Measurements from ENCODE around the gene KLHL29. TPM values are rescaled to one million over a fixed set of nuclear protein-coding genes. Genes with fewer than 3 reads are reported as not detected.

Gene KLHL29
- total RNA-seq, 1 donor from 2014 or later, result 5.5 TPM

DNA sequence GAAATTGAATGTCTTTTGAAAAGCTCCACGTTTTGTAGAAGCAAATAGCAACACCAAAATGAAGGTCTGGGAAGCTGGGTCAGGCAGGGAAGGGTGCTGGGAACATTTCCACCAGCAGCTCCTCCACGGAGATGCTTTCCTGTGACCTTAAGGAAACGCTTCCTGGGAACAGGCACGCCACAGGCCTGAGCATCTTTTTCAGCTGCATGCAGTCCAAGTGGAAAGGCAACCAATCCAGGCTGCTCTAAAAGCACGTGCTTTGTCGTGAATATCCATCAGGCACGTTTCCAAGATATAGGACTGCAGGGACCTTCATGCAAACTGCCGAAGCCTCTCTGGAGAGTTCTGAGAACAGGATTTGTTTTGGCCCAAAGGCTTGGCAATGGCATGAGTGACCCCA is 109.3 kb downstream of the KLHL29 start:
- Histone ChIP-seq H3K27ac (ENCODE audit: low read depth, low read length) (no peak overlapping the region), H3K9ac (ENCODE audit: low read length) (no peak overlapping the region), H4K20me1 (ENCODE audit: insufficient read depth, low read length) (peaks cover 32% of the 10 kb centered on the region), H3K4me1 (ENCODE audit: insufficient read depth, low read length) (peaks cover 16% of the 10 kb centered on the region), H3K9me3 (ENCODE audit: insufficient read depth, low read depth, low read length) (no peaks in the 10 kb centered on the region), H2AFZ (ENCODE audit: low read depth, low read length) (no peak overlapping the region), H3K36me3 (ENCODE audit: insufficient read depth, low read length) (no peaks in the 10 kb centered on the region), H3K79me2 (ENCODE audit: insufficient read depth, low read length) (no peaks in the 10 kb centered on the region), H3K4me3 (ENCODE audit: insufficient read depth, low read depth, low read length) (no peak overlapping the region), H3K27me3 (ENCODE audit: insufficient read depth, low read length) (peaks cover 44% of the 10 kb centered on the region), H3K4me2 (ENCODE audit: low read length) (no peak overlapping the region)
- H3K27me3 Mint-ChIP-seq (ENCODE audit: low read depth, unreplicated experiment), result peaks cover 94% of the 10 kb centered on the region
- peaks cover 3% of the 10 kb centered on the region for H3K9me3 Mint-ChIP-seq (ENCODE audit: unreplicated experiment)
- H3K36me3 Mint-ChIP-seq (ENCODE audit: low read depth, unreplicated experiment), result peaks cover 8% of the 10 kb centered on the region
- peaks cover 12% of the 10 kb centered on the region for H3K4me1 Mint-ChIP-seq (ENCODE audit: low read depth, unreplicated experiment)
- FAIRE-seq (no peak), DNase-seq (ENCODE audit: low read depth) (no peak)
- TF ChIP-seq, protein P1, sequence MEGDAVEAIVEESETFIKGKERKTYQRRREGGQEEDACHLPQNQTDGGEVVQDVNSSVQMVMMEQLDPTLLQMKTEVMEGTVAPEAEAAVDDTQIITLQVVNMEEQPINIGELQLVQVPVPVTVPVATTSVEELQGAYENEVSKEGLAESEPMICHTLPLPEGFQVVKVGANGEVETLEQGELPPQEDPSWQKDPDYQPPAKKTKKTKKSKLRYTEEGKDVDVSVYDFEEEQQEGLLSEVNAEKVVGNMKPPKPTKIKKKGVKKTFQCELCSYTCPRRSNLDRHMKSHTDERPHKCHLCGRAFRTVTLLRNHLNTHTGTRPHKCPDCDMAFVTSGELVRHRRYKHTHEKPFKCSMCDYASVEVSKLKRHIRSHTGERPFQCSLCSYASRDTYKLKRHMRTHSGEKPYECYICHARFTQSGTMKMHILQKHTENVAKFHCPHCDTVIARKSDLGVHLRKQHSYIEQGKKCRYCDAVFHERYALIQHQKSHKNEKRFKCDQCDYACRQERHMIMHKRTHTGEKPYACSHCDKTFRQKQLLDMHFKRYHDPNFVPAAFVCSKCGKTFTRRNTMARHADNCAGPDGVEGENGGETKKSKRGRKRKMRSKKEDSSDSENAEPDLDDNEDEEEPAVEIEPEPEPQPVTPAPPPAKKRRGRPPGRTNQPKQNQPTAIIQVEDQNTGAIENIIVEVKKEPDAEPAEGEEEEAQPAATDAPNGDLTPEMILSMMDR (IDR thresholded peaks at IDR 0.05; ENCODE audit: insufficient read depth, low read depth, low read length), result no peak
- TF ChIP-seq EZH2 (IDR thresholded peaks at IDR 0.05; ENCODE audit: insufficient read depth, low read length), result no peak
- no peak overlapping the region for H3K4me3 Mint-ChIP-seq (ENCODE audit: unreplicated experiment)
- H3K27ac Mint-ChIP-seq (ENCODE audit: unreplicated experiment), result no peak overlapping the region

DNA sequence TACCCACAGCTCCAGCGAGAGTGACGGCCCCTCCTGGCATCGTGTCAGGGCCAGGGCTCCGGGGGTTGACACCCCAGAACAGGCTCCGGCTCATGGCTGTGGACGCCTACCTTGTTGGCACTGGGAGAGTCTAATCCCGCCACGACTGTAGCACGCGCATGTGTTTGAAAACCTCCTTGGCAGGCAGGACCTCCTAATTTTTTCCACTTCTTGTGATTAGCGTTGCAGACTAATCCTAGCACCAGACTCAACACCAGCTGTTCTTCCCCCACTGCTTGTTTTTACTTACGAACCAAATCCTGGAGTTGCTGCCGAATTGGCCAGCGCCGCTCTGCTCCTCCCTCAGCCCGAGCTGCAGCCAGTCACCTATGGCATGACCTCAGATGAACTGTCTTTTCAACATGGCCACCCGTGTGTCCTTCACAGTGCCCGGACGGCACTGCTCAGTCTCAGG is 110.7 kb downstream of the KLHL29 start:
- TF ChIP-seq, protein P1 (IDR thresholded peaks at IDR 0.05; ENCODE audit: insufficient read depth, low read depth, low read length), result no peak
- TF ChIP-seq EZH2 (IDR thresholded peaks at IDR 0.05; ENCODE audit: insufficient read depth, low read length), result no peak
- Histone ChIP-seq H3K9me3 (ENCODE audit: insufficient read depth, low read depth, low read length) (no peaks in the 10 kb centered on the region), H2AFZ (ENCODE audit: low read depth, low read length) (no peak overlapping the region), H3K27me3 (ENCODE audit: insufficient read depth, low read length) (peaks cover 43% of the 10 kb centered on the region), H3K4me2 (ENCODE audit: low read length) (no peak overlapping the region), H3K4me3 (ENCODE audit: insufficient read depth, low read depth, low read length) (no peak overlapping the region), H3K9ac (ENCODE audit: low read length) (no peak overlapping the region), H3K79me2 (ENCODE audit: insufficient read depth, low read length) (no peaks in the 10 kb centered on the region), H4K20me1 (ENCODE audit: insufficient read depth, low read length) (peaks cover 41% of the 10 kb centered on the region), H3K4me1 (ENCODE audit: insufficient read depth, low read length) (peaks cover 16% of the 10 kb centered on the region), H3K36me3 (ENCODE audit: insufficient read depth, low read length) (no peaks in the 10 kb centered on the region), H3K27ac (ENCODE audit: low read depth, low read length) (no peak overlapping the region)
- Mint-ChIP-seq H3K27me3 (ENCODE audit: low read depth, unreplicated experiment) (peaks cover 96% of the 10 kb centered on the region), H3K36me3 (ENCODE audit: low read depth, unreplicated experiment) (peaks cover 5% of the 10 kb centered on the region), H3K9me3 (ENCODE audit: unreplicated experiment) (peaks cover 3% of the 10 kb centered on the region), H3K4me3 (ENCODE audit: unreplicated experiment) (no peak overlapping the region), H3K4me1 (ENCODE audit: low read depth, unreplicated experiment) (peaks cover 8% of the 10 kb centered on the region), H3K27ac (ENCODE audit: unreplicated experiment) (no peak overlapping the region)
- FAIRE-seq (no peak), DNase-seq (ENCODE audit: low read depth) (no peak)

DNA sequence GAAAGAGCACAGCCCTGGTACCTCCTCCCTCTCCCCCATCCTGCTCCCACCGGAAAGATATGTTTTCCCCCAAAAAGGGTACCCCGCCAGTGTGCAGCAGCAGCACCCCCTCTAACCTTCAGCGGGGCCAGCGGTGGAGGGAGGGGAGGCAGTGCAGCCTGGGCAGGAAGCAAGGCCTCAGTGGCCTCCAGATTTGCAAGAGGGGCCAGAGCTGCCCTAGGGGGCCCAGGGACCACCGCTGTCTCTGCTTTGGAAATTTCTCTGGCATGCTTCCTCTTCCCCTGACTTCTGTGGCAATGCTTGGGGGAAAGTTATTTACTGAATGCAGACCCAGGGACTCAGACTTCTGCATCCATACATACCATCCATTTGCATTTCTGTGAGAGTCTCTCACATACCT is 111.5 kb downstream of the KLHL29 start:
- Histone ChIP-seq H3K9ac (ENCODE audit: low read length) (no peak overlapping the region), H3K4me1 (ENCODE audit: insufficient read depth, low read length) (peaks cover 16% of the 10 kb centered on the region), H3K4me2 (ENCODE audit: low read length) (peak overlapping the region; percentile 45), H3K27me3 (ENCODE audit: insufficient read depth, low read length) (peaks cover 42% of the 10 kb centered on the region), H3K36me3 (ENCODE audit: insufficient read depth, low read length) (no peaks in the 10 kb centered on the region), H3K79me2 (ENCODE audit: insufficient read depth, low read length) (no peaks in the 10 kb centered on the region), H4K20me1 (ENCODE audit: insufficient read depth, low read length) (peaks cover 41% of the 10 kb centered on the region), H3K4me3 (ENCODE audit: insufficient read depth, low read depth, low read length) (no peak overlapping the region), H3K9me3 (ENCODE audit: insufficient read depth, low read depth, low read length) (no peaks in the 10 kb centered on the region), H3K27ac (ENCODE audit: low read depth, low read length) (no peak overlapping the region), H2AFZ (ENCODE audit: low read depth, low read length) (no peak overlapping the region)
- FAIRE-seq, result no peak
- TF ChIP-seq, protein P1 (IDR thresholded peaks at IDR 0.05; ENCODE audit: insufficient read depth, low read depth, low read length), result no peak
- TF ChIP-seq EZH2 (IDR thresholded peaks at IDR 0.05; ENCODE audit: insufficient read depth, low read length), result no peak
- H3K36me3 Mint-ChIP-seq (ENCODE audit: low read depth, unreplicated experiment), result peaks cover 5% of the 10 kb centered on the region
- H3K27ac Mint-ChIP-seq (ENCODE audit: unreplicated experiment), result no peak overlapping the region
- DNase-seq (ENCODE audit: low read depth), result no peak
- H3K4me3 Mint-ChIP-seq (ENCODE audit: unreplicated experiment), result no peak overlapping the region
- H3K27me3 Mint-ChIP-seq (ENCODE audit: low read depth, unreplicated experiment), result peaks cover 95% of the 10 kb centered on the region
- H3K9me3 Mint-ChIP-seq (ENCODE audit: unreplicated experiment), result peaks cover 3% of the 10 kb centered on the region
- peaks cover 8% of the 10 kb centered on the region for H3K4me1 Mint-ChIP-seq (ENCODE audit: low read depth, unreplicated experiment)
